WTC11 (cell line): ENCODE results near the gene LMAN2.

Experiments
- CTCF ChIP-seq: fragments of 200-600 bp; IDR thresholded peaks from 2 replicates; pipeline ENCODE4 v1.8.0; 2022; ENCODE audit warnings: antibody characterized with exemption
- NR1H2 ChIP-seq: sonication (generic); formaldehyde crosslinking; IDR thresholded peaks from 2 replicates; pipeline ENCODE4 v1.9.0; 2021; ENCODE audit warnings: mild to moderate bottlenecking, moderate library complexity, missing genetic modification reagents
- NR3C1 ChIP-seq: sonication (generic); formaldehyde crosslinking; conservative IDR thresholded peaks from 2 replicates; pipeline ENCODE4 v1.8.1; 2023; ENCODE audit warnings: low read depth, mild to moderate bottlenecking, missing genetic modification reagents
- STAT6 ChIP-seq: sonication (generic); formaldehyde crosslinking; conservative IDR thresholded peaks from 2 replicates; pipeline ENCODE4 v1.8.1; 2023; ENCODE audit warnings: mild to moderate bottlenecking, low read depth, missing genetic modification reagents, moderate library complexity
- TEAD4 ChIP-seq: sonication (generic); formaldehyde crosslinking; IDR thresholded peaks from 2 replicates; pipeline ENCODE4 v1.8.0; 2022; ENCODE audit warnings: mild to moderate bottlenecking, missing genetic modification reagents
- ZNF263 ChIP-seq: sonication (generic); formaldehyde crosslinking; IDR thresholded peaks from 2 replicates; pipeline ENCODE4 v1.8.1; 2022; ENCODE audit warnings: low read depth, mild to moderate bottlenecking, moderate library complexity, missing genetic modification reagents

- TF ChIP-seq STAT6 (CRISPR knock-in tag) (no peak), CTCF (no peak), NR3C1 (CRISPR knock-in tag) (no peak), TEAD4 (CRISPR knock-in tag) (no peak), NR1H2 (CRISPR knock-in tag) (no peak), ZNF263 (CRISPR knock-in tag) (no peak)
Observed at GRCh38 chr5:177336112-177336511, 15.4 kb downstream of the LMAN2 start.
